Neuron (in vitro differentiated cells): Measurements from ENCODE around the gene LSG1.

Experiments used
- H2AFZ ChIP-seq: one replicate; pipeline ENCODE4 v1.6.1; 2013; ENCODE audit warnings: low read depth, mild to moderate bottlenecking, inconsistent platforms, low read length, moderate library complexity
- H3K27me3 ChIP-seq: one replicate; pipeline ENCODE4 v1.6.1; 2013; ENCODE audit warnings: low read length; ENCODE audit not compliant: insufficient read depth
- H3K36me3 ChIP-seq: one replicate; pipeline ENCODE4 v1.6.1; 2013; ENCODE audit warnings: low read length; ENCODE audit not compliant: insufficient read depth
- H3K4me1 ChIP-seq: one replicate; pipeline ENCODE4 v1.6.1; 2013; ENCODE audit warnings: low read length; ENCODE audit not compliant: insufficient read depth
- H3K4me3 ChIP-seq: 2 replicates; pipeline ENCODE4 v1.5.1; 2013; ENCODE audit warnings: mild to moderate bottlenecking, low read length, moderate library complexity
- H3K9me3 ChIP-seq: one replicate; pipeline ENCODE4 v1.6.1; 2013; ENCODE audit warnings: low read length

The LSG1 gene

GRCh38 chr3:194661374-194661773, 10.6 kb downstream of the LSG1 start:
- Histone ChIP-seq H2AFZ (no peak overlapping the region), H3K27me3 (no peaks in the 10 kb centered on the region), H3K4me3 (no peak overlapping the region), H3K9me3 (no peaks in the 10 kb centered on the region), H3K36me3 (peaks cover 56% of the 10 kb centered on the region), H3K4me1 (no peaks in the 10 kb centered on the region)

- H3K4me3 ChIP-seq = no peak overlapping the region
- H2AFZ ChIP-seq = no peak overlapping the region
- peaks cover 44% of the 10 kb centered on the region for H3K36me3 ChIP-seq
- no peaks in the 10 kb centered on the region for H3K4me1 ChIP-seq
- no peaks in the 10 kb centered on the region for H3K27me3 ChIP-seq
- no peaks in the 10 kb centered on the region for H3K9me3 ChIP-seq
Measured at GRCh38 chr3:194659778-194660177, 12.2 kb downstream of the LSG1 start.

DNA sequence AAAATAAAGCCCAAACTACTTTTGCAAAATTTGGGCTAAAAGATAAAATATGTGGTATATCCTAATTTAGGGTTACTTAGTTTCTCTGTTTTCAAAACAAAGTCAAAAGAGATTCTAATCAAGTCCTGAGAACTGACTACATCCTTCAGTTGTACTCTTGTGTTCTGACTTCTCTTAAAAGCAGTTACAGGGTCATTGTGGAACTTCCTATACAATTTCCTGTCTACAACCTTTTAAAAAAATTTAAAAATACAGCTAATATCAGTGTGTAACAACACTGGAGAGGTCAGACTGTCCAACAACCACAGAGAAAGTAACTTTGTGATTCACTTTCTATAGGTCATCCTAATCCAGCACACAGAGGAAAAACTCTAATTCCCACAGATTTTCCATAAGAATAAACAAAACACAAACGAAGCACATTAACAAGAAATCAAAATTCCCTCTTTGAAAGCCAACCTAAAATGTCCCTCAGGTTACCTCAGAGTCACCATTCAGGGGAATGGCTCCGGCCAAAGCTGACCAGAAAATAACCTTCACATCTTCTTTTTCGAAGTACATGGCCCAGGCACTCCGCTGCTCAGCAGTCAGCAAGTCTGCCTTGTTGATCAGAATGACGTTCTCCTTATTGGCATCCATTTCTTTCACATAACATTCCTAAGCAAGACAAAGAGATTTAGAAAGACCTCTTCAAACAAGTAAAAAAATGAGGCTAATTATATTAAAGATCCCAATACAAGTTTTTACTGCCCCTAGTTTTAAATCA, 13.3 kb downstream of the LSG1 start:
- no peak overlapping the region for H3K4me3 ChIP-seq
- peaks cover 48% of the 10 kb centered on the region for H3K36me3 ChIP-seq
- H3K9me3 ChIP-seq = no peaks in the 10 kb centered on the region
- H3K4me1 ChIP-seq = no peaks in the 10 kb centered on the region
- H2AFZ ChIP-seq = no peak overlapping the region
- H3K27me3 ChIP-seq = no peaks in the 10 kb centered on the region

- Histone ChIP-seq H3K36me3 (peaks cover 55% of the 10 kb centered on the region), H3K4me3 (no peak overlapping the region), H3K27me3 (no peaks in the 10 kb centered on the region)
Measured at GRCh38 chr3:194657439-194657838, 14.6 kb downstream of the LSG1 start.

DNA sequence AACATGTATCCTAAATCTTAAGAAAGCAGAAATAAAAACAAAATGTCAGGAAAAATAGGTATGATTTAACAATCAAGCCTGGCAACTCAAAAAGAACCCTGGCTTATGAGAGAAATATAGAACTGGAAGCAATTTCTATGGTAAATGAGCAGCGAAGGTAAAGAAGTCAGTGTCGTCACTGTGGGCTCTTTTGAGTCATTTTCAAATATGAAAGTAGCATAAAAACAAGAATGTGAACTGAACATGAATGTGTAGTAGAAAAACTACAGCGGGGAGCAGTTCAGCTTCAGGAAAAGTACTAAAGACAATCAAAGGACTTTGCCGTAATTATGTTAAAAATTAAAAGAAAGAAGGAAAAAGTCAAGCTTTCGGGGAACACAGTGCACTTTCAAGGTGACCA, 17.5 kb downstream of the LSG1 start:
- Histone ChIP-seq H3K4me1 (no peaks in the 10 kb centered on the region), H3K4me3 (no peak overlapping the region), H3K9me3 (no peaks in the 10 kb centered on the region), H2AFZ (no peak overlapping the region), H3K36me3 (peaks cover 64% of the 10 kb centered on the region), H3K27me3 (no peaks in the 10 kb centered on the region)

More at GRCh38 chr3:194657439-194657838, 14.6 kb downstream of the LSG1 start:
- Histone ChIP-seq H3K9me3 (no peaks in the 10 kb centered on the region), H3K4me1 (no peaks in the 10 kb centered on the region), H2AFZ (no peak overlapping the region)

DNA sequence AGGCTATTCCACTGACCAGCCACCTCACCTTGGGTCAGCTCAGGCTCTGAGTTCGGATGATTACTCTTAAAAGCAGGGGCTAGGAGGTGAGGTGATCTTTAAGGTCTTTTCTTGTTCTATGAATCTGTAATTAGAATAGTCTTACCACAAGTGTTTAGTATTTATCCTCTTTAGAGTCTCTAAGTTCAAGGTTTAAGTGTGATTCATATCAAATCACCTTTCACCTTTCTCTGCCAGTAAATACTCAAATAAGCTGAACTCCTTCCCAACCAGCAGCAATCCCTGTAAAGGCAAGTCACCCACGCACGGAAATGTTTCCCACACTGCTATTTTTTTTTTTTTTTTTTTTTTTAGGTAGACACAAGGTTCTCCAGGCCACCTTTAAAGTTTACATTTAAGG, 24.2 kb downstream of the LSG1 start:
- H3K9me3 ChIP-seq = no peaks in the 10 kb centered on the region
- H3K27me3 ChIP-seq = no peaks in the 10 kb centered on the region
- no peak overlapping the region for H2AFZ ChIP-seq
- H3K36me3 ChIP-seq = peaks cover 74% of the 10 kb centered on the region
- no peaks in the 10 kb centered on the region for H3K4me1 ChIP-seq
- H3K4me3 ChIP-seq = no peak overlapping the region

DNA sequence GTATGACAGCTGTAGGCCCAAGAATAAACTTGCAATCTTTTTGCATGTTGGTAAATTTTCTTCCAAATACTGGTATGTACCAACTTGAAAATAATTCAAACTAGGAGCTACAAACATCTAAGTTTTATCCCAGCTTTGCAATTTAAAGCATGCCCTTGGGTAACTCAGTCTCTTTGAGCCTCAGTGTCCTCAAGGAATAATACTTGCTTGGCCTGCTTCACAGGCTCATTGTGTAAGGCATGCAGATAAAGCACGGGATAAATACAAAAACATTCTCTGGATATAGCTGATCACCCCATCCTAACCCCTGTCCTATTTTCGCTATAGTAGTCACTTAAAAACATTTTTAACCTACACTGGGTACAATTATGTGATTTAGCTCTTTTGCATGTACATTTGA, 29.2 kb downstream of the LSG1 start:
- Histone ChIP-seq H3K27me3 (no peaks in the 10 kb centered on the region), H3K9me3 (no peaks in the 10 kb centered on the region), H2AFZ (no peak overlapping the region), H3K4me1 (no peaks in the 10 kb centered on the region), H3K36me3 (peaks cover 57% of the 10 kb centered on the region), H3K4me3 (no peak overlapping the region)

DNA sequence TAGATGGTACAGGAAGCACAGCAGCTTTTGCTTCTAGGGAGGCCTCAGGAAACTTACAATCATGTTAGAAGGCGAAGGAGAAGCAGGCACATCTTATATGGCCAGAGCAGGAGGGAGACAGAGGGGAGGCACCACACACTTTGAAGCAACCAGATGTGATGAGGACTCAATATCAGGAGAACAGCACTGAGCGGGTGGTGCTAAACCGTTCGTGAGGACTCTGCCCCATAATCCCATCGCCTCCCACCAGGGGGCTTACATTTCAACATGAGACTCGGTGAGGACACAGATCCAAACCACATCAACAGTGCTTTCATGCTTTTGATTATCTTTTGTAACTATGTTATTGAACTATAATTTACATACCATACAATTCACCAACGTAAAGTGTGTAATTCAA, 31.2 kb downstream of the LSG1 start:
- no peaks in the 10 kb centered on the region for H3K9me3 ChIP-seq
- no peak overlapping the region for H3K4me3 ChIP-seq
- H3K36me3 ChIP-seq = peaks cover 49% of the 10 kb centered on the region
- no peak overlapping the region for H2AFZ ChIP-seq
- H3K27me3 ChIP-seq = no peaks in the 10 kb centered on the region
- no peaks in the 10 kb centered on the region for H3K4me1 ChIP-seq

- H3K27me3 ChIP-seq = no peaks in the 10 kb centered on the region
- H2AFZ ChIP-seq = no peak overlapping the region
- H3K4me1 ChIP-seq = no peaks in the 10 kb centered on the region
- H3K36me3 ChIP-seq = peaks cover 34% of the 10 kb centered on the region
- H3K4me3 ChIP-seq = no peak overlapping the region
- no peaks in the 10 kb centered on the region for H3K9me3 ChIP-seq
Measured at GRCh38 chr3:194638991-194639605, 32.9 kb downstream of the LSG1 start.

GRCh38 chr3:194637541-194638400, 34.2 kb downstream of the LSG1 start:
- Histone ChIP-seq H2AFZ (no peak overlapping the region), H3K36me3 (peaks cover 23% of the 10 kb centered on the region), H3K4me1 (no peaks in the 10 kb centered on the region), H3K27me3 (no peaks in the 10 kb centered on the region), H3K4me3 (no peak overlapping the region), H3K9me3 (no peaks in the 10 kb centered on the region)

GRCh38 chr3:194637066-194637465, 34.9 kb downstream of the LSG1 start:
- Histone ChIP-seq H2AFZ (no peak overlapping the region), H3K27me3 (no peaks in the 10 kb centered on the region), H3K36me3 (peaks cover 19% of the 10 kb centered on the region), H3K4me1 (no peaks in the 10 kb centered on the region), H3K4me3 (no peak overlapping the region), H3K9me3 (no peaks in the 10 kb centered on the region)

DNA sequence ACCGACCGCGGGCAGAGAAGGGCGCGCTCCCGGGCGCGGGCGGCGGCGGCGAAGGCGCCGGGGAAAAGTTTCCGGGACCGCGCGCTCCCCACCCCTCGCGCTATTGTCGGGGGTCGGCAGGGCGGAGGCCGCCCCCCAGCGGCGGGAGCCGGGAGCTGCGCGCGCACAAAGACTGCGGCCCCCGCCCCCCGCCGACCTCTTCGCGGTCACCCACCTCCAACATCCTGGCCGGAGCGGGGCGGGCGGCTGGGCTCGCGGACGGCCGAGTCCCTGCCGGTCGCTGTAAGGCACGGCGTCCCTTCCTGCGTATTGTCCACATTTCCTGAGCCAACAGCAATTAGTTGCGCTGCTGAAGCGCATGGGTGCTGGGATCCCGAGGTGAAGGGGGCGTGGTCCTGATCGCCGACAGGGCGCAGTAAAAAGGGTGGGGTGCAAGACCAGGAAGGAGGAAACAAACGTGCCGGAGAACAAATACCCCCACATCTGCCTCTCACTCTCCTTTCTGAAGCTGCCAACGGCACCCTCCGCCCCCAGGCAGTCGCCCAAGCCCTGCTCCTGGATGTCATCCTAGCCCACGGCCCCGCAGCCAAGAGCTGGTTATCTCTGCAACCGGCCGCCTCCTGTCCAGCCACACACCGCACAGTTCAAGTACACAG, 38.5 kb downstream of the LSG1 start, which contains the start of gene TMEM44:
Gene TMEM44 (minus strand): TSS at position 71 of the 656 bp plus-strand sequence. CDS start 204 bp downstream, outside the sequence.
- Histone ChIP-seq H3K9me3 (peaks cover 15% of the 10 kb centered on the region), H3K4me1 (no peaks in the 10 kb centered on the region), H3K36me3 (peaks cover 4% of the 10 kb centered on the region), H2AFZ (peak within 1 kb of the TSS; percentile 86), H3K4me3 (peak within 1 kb of the TSS; percentile 59), H3K27me3 (no peaks in the 10 kb centered on the region)
